K562 (cell line): ENCODE data around the gene ABCA3. TPM values are rescaled to one million over a fixed set of nuclear protein-coding genes. Genes with fewer than 3 reads are reported as not detected.

Source experiments
- CREB1 ChIP-seq, 2 experiments: sonication (generic) in 1 of 2; formaldehyde crosslinking in 1 of 2; IDR thresholded peaks; 2 replicates each; pipeline versions ENCODE4 v1.6.1 to v1.8.0; 2012 to 2022; ENCODE audit warnings: inconsistent platforms in 1 of 2, mild to moderate bottlenecking in 1 of 2, missing genetic modification reagents in 1 of 2, moderate library complexity in 1 of 2
- FOXP4 ChIP-seq: sonication (generic); formaldehyde crosslinking; IDR thresholded peaks from 2 replicates; pipeline ENCODE4 v1.8.0; 2022; ENCODE audit warnings: mild to moderate bottlenecking, missing genetic modification reagents, borderline replicate concordance
- GATAD2B ChIP-seq: fragments of 450-650 bp; IDR thresholded peaks from 2 replicates; pipeline ENCODE4 v1.6.1; 2017; ENCODE audit warnings: mild to moderate bottlenecking, borderline replicate concordance
- GTF2E2 ChIP-seq: fragments of 200-800 bp; sonication (Bioruptor generic); IDR thresholded peaks from 2 replicates; pipeline ENCODE4 v1.6.1; 2016; ENCODE audit warnings: missing genetic modification characterization, missing compliant biosample characterization
- HEY1 ChIP-seq: fragments of 250-450 bp; sonication (Bioruptor Pico); IDR thresholded peaks from 2 replicates; pipeline ENCODE4 v1.5.0; 2020; ENCODE audit warnings: mild to moderate bottlenecking, moderate library complexity, borderline replicate concordance
- HIVEP1 ChIP-seq: fragments of 250-450 bp; sonication (Bioruptor Pico); IDR thresholded peaks from 2 replicates; pipeline ENCODE4 v1.4.0; 2020; ENCODE audit warnings: mild to moderate bottlenecking
- KDM1A ChIP-seq, 2 experiments: fragments of 450-650 bp; IDR thresholded peaks; 2 replicates each; pipeline ENCODE4 v1.6.1; 2016; ENCODE audit warnings: mild to moderate bottlenecking in 2 of 2
- MLX ChIP-seq, 2 experiments: fragments of 450-650 bp in 1 of 2; sonication (generic) in 1 of 2; formaldehyde crosslinking; conservative IDR thresholded peaks; 2 replicates each; pipeline versions ENCODE4 v1.4.0 to v1.8.1; 2020 to 2022; ENCODE audit warnings: mild to moderate bottlenecking in 1 of 2, missing genetic modification reagents in 1 of 2
- NFATC3 ChIP-seq: fragments of 450-650 bp; IDR thresholded peaks from 2 replicates; pipeline ENCODE4 v1.6.1; 2017; ENCODE audit warnings: mild to moderate bottlenecking
- NKRF ChIP-seq: fragments of 450-650 bp; IDR thresholded peaks from 2 replicates; pipeline ENCODE4 v1.6.1; 2016; ENCODE audit warnings: borderline replicate concordance
- PHF21A ChIP-seq: fragments of 450-650 bp; IDR thresholded peaks from 2 replicates; pipeline ENCODE4 v1.6.1; 2017; ENCODE audit warnings: low read depth, borderline replicate concordance
- POLR2AphosphoS2 ChIP-seq: IDR thresholded peaks from 2 replicates; pipeline ENCODE4 v1.6.1; 2012; ENCODE audit warnings: low read length, improper control_type of control experiment
- SETDB1 ChIP-seq: IDR thresholded peaks from one replicate; pipeline ENCODE4 v1.6.1; 2012; ENCODE audit warnings: low read length, control low read depth, inconsistent platforms
- TCFL5 ChIP-seq: fragments of 250-450 bp; sonication (Bioruptor Pico); conservative IDR thresholded peaks from 2 replicates; pipeline ENCODE4 v1.6.1; 2021; ENCODE audit warnings: mild to moderate bottlenecking, moderate library complexity, matching md5 sums
- THAP7 ChIP-seq: fragments of 250-450 bp; sonication (Bioruptor Pico); IDR thresholded peaks from 2 replicates; pipeline ENCODE4 v1.5.0; 2021
- ZBTB17 ChIP-seq: fragments of 450-650 bp; formaldehyde crosslinking; IDR thresholded peaks from 2 replicates; pipeline ENCODE4 v1.4.0; 2020; ENCODE audit warnings: mild to moderate bottlenecking
- ZHX1 ChIP-seq: fragments of 150-350 bp; conservative IDR thresholded peaks from 2 replicates; pipeline ENCODE4 v1.6.1; 2014; ENCODE audit warnings: low read length
- ZNF76 ChIP-seq: fragments of 250-450 bp; sonication (Bioruptor Pico); IDR thresholded peaks from 2 replicates; pipeline ENCODE4 v1.4.0; 2020; ENCODE audit warnings: mild to moderate bottlenecking, moderate library complexity, borderline replicate concordance
- ZNF780A ChIP-seq: fragments of 250-450 bp; sonication (Bioruptor Pico); IDR thresholded peaks from 2 replicates; pipeline ENCODE4 v1.5.0; 2021; ENCODE audit warnings: mild to moderate bottlenecking
- polyA plus RNA-seq, 8 experiments: library from polyadenylated mRNA; depleted of rRNA in 4 of 8; stranded (reverse) in 5 of 8; unstranded in 3 of 8; fragments of >200 nt; fragmentation: Nextera tagmentation in 2 of 8; fragmentation: Illumina TruSeq in 1 of 8; extraction: Ambion mirVana in 2 of 8; extraction: Trizol in 1 of 8; gene quantifications; 2 replicates each; pipeline versions ENCODE4 v1.2.1 to v1.2.3, GENCODE V29; 2011 to 2014; ENCODE audit warnings: inconsistent platforms in 1 of 8, missing spikeins in 1 of 8
- total RNA-seq, 7 experiments: library from RNA; depleted of rRNA in 6 of 7; stranded (reverse); fragments of >200 nt in 6 of 7; fragmentation: Illumina TruSeq in 2 of 7; extraction: Trizol in 2 of 7; gene quantifications; 2 replicates each; pipeline versions ENCODE4 v1.2.1 to v1.2.3, GENCODE V29; 2011 to 2021; ENCODE audit warnings: low replicate concordance in 1 of 7

Gene ABCA3
- total and polyA plus RNA-seq, 9 of the 15 experiments (the other 6 are each of a cell fraction or from before 2014, with no cell fraction given), result 0.66 to 23.7 (median 6.9) TPM

GRCh38 chr16:2339521-2340484, 725 bp downstream of the ABCA3 start (continued):
- TF ChIP-seq ZHX1 (no peak), MLX (CRISPR knock-in tag; conservative IDR thresholded peaks at IDR 0.05) (no peak), FOXP4 (CRISPR knock-in tag) (peak; percentile 39; the same call in 1 of the 2 replicates), NFATC3 (no peak), POLR2AphosphoS2 (no peak), CREB1 (IDR thresholded peaks at IDR 0.05) (no peak), CREB1 (CRISPR knock-in tag; IDR thresholded peaks at IDR 0.05) (no peak), HIVEP1 (CRISPR knock-in tag) (no peak), NKRF (peak; percentile 77), KDM1A (IDR thresholded peaks at IDR 0.05) (peak in 1 of 2 experiments; percentile 10; a peak in 1 of 4 replicates), HEY1 (CRISPR knock-in tag) (no peak), TCFL5 (no peak), GATAD2B (no peak), GTF2E2 (tag) (peak; percentile 78; the same call in 1 of the 2 replicates), THAP7 (CRISPR knock-in tag) (no peak), SETDB1 (no peak), ZNF76 (CRISPR knock-in tag) (no peak), ZBTB17 (CRISPR knock-in tag) (no peak), PHF21A (no peak), ZNF780A (CRISPR knock-in tag) (no peak)
